ENCODE data around the gene CASZ1.

The CASZ1 gene

DNA sequence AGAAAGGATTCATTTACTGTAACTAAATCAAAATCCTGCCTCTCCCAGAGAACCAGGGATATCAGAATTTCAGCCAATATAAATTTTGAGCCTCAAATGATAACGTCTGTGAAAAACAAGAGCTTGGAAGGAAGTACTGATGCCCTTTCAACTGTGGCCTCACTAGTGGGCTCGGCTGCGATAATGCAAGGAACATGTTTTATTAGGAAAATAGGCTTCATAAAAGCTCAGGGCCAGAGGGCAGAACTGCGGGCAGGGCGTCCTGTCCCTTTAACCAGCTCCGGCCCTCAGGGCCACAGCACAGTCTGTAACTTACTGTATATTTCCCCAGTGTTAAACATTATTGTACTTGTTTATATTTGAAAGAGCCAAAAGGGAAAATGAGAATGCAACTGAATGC lies 199.7 kb downstream of the CASZ1 start:
- no peak for DNase-seq

DNA sequence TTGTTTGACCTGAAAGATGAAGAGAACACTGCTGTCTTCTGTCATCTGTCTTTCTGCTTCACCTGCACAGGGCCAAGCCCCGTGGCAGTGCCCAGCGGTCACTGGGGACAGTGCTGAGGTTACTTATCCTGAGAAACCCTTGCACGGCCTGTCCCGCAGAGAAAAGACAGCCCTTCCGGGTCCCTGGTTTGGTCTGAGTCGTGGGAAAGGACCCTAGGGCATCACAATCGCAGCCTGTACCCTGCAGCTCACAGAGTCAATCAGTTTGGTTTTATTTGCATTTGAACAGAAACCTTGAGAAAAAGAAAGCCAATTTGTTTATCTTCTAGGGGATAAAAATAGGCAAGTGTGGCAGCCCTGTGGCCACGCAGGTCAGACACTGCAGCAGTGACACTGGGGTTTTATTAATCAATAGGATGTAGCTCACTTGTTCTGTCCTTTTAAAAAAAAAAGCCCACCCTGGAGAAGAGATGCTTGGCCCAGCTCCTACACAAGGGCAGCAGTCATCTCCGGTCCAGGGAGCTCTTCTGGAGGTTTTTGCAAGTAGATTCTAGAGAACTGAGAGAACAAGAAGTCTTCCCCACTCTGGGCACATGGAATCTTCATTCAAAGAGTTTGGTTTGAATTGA lies 201.7 kb downstream of the CASZ1 start:
- DNase-seq: no peak

DNA sequence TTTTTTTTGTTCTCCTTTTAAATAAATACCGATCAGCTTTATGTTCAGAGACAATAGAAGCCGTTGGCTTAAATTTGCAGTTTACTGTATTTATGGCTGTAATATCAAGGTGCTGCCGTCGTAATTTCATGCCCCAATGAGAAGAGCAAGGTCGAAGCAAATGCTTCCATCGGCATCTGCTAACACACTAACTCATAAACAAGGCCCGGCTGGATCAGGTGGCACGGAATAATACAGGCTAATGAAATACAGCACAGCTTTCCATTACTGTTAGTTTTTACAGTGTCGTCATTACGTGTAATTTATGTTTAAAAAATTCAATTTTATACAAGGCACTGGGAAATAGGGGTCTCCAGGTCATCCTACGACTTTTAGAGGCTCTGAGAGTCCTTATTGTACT lies 202.7 kb downstream of the CASZ1 start:
- no peak for DNase-seq

DNA sequence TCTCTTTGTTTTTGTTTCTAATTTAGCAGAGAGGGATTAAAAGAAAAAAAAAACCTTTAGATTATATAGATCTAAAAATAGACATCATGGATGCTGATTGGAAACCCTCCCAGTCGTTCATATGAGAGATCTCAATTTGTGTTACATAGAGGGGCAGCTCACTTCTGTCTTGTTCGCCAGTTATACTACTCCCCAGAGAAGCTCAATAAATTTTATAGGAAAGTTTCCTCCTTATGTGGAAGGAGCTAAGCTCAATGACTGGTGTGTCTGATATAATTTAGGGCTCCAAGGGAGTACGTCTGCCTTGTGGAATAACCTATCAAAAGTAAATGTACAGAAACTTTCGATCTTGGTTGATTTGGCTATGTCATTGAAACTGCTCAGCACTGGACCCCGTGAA lies 204.1 kb downstream of the CASZ1 start:
- no peak for DNase-seq

DNA sequence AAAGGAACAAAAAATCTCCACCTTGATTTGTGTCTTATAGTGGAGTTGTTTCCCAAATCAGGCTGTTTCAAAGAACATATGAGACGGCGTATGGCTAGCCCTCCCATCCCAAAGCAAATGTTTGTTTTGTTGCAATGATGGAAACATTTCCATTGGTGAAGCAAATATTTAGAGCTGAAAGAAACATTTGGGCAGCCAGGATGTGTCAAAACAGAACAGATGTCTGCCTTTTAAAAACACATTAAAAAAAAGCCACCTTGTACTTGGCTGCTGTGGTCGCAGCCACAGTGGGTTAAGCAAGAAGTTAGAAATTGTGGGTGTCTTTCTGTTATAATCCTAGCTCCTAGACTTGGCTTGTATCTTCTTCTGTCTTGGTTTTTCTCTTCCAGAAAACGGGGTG lies 205.4 kb downstream of the CASZ1 start:
- DNase-seq: no peak

DNA sequence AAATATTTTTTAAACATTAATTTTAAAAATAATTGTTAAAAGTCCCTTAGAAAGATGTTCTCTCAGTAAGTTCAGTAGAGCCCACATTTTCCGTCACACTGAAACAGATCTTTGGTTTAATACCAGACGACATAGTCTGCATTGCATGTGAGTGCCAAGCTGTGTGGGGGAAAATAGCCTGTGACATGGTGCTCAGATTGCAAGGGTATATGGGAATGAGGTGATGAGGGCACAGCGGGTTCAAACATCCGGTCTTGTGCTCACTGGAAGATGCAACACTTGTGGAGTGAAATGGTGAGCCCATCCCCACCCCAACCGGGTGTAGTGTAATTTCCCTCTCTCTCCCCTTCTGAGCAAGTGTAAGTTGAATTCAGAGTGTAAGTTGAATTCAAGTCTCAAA lies 207.4 kb downstream of the CASZ1 start:
- DNase-seq: no peak

DNA sequence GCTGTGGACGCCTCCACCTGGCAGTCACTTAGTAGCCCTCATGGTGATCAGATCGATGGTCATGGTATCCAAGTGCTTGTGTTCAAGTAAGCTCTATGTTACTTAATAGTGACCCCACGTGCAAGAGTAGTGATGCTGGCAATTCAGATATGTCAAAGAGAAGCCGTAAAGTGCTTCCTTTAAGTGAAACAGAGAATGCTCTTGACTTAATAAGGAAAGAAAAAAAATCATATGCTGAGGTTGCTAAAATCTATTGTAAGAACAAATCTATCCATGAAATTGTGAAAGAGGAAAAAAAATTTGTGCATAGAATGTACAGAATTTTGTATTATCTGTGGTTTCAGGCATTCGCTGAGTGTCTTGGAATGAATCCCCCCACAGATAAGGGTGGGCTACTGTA lies 207.8 kb downstream of the CASZ1 start:
- DNase-seq: no peak
